HG03565 (cell line): ENCODE results near the gene OR52E5.

Experiments used
- ATAC-seq: cut with Tn5 transposase; IDR thresholded peaks from one replicate; pipeline ENCODE4 v1.9.1; 2021; ENCODE audit warnings: mild to moderate bottlenecking, moderate library complexity; ENCODE audit not compliant: unreplicated experiment

The OR52E5 gene

GRCh38 chr11:5892908-5893307, at the start of gene OR52E5:
Gene OR52E5 (plus strand): TSS chr11:5893208. CDS start chr11:5900777, 7,569 bp downstream.
- no peak for ATAC-seq

DNA sequence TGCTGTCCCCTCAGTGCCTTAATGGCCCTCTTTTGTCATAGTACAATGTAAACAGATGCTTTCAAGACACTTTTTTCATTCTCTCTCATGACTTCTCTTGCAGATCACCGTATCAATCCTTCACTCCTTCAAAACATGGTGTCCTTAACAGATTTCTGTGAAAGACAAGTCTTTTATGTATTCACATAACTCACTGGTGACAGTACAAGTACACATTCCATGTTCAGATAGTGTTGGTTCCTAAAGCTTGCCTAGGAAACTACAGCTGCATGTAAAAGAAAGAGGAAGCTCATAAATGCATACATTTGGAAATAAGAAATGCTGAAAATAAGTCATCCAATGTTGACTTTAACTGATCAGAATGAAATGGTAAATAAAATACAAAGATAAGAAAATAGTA, 46.3 kb upstream of the OR52E5 start:
- ATAC-seq, result no peak

DNA sequence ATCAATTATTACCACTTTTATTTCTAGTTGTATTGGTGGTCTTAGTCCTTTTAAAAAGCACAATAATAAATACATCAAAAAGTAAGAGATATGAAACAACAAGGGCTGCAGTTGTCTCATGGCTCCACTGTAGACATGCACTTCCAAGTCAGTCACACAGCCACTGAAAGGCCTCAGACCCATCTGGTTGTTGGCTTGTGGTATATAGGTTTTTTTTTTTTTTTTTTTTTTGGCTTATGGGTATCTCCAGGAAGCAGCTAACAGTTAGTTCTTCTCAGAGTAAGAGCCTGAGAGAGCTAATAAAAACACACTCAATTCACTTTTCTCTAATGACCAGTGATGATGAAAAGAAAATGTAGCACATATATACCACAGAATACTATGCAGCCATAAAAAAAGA, 45.3 kb upstream of the OR52E5 start:
- no peak for ATAC-seq

- ATAC-seq, result no peak
These were observed 42.0 kb upstream of the OR52E5 start for GRCh38 chr11:5851002-5851401.

DNA sequence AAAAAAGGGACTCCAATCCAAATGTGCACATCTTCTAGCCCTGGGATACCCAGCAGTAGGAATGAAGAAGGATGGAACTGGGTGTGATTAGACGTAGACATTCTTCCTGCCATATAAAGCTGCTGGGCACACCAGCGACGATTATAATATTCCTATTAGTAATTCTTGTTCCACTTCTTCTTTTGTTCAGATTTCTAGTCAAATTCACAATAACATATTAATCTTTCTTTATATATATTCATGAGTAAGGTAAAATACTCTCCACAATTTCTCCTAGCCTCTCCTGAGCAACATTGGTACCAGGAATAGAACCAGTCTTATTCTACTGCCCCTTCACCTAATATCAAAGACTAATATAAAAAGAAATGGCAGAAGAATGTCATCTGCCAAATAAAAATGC, 35.4 kb upstream of the OR52E5 start, which contains the start of gene OR52E8:
Gene OR52E8 (minus strand): TSS at position 101 of the 400 bp plus-strand sequence. CDS start 0 bp downstream, at position 101.
- no peak for ATAC-seq

- ATAC-seq, result no peak
These were observed 27.2 kb upstream of the OR52E5 start for GRCh38 chr11:5865826-5866225.

DNA sequence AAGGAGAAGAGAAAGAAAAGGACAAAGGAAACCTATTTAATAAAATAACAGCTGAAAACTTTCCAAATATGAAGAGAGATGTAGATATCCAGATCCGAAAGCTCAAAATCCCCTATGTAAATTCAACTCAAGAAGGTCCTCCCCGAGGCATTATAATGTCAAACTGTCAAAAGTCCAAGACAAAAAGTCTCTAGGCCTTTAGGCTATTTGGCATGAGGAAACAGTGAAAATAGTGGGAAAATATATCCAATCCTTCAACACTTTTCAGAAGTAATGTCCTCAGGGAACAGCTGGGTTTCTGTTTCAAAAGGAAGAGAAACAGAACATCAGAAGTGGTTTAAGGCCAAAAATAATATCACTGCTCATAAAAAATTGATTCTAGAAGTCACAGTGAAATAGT, 14.4 kb upstream of the OR52E5 start:
- ATAC-seq, result no peak

DNA sequence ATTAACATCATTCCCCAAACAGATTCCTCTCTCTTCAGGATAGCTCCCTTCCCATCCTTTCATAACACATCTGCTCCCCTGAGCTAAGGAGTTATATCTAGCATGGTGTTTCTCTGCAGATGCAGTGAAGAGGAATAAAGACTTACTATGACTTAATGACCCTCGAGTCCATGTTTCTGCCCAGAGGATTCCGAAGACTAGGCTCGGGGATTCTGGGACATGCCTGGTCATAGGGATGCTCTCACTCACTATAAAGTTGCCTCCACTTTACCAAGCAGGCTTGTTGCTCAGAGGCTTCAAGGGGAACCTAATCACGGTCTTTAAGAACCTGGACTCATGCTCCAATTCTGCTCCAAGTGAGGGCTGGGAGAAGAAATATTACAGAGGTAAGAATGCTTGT, 12.7 kb upstream of the OR52E5 start, which contains the start of gene OR52E4:
Gene OR52E4 (plus strand): TSS at position 301 of the 400 bp plus-strand sequence. CDS start 3,664 bp downstream, outside the sequence.
- ATAC-seq, result no peak

DNA sequence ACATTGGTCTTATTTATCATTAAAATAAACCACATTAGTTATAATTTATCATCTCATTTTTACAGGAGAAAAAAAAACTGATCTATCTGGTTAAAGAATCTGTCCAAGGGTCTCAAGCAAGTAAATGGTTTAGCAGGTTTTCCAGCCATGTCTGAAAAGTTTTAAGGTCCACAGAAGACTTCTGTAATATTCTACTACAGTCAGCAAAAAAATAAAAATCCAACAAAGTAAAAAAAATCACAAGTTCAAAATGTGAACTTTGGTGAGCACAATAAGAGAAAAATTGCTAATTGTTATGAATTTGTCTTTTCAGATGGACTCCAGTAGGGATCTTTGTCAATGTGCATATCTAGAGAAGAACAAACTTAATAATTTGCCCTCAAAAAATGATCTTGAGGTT, 11.3 kb upstream of the OR52E5 start:
- ATAC-seq, result no peak

- no peak for ATAC-seq
These were observed 5.8 kb upstream of the OR52E5 start for GRCh38 chr11:5887172-5887571.

DNA sequence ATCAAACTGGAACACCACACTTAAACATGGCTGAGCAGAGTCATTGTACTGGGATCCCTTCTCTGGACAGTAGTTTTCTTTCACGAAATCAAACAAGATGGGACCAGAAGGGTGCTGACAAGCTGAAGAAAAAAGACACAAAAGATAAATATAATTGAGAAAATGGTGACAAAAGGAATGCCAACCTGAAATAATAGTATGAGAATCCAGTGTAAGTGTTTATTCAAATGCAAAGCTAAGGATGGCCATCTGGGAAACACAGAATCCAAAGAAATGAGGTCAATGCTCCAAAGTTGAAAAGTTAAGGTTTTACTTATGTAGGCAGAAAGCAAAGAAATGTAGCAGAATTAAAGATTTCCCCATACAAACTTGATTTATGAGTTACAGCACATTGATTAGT, 5.3 kb upstream of the OR52E5 start:
- ATAC-seq, result no peak

DNA sequence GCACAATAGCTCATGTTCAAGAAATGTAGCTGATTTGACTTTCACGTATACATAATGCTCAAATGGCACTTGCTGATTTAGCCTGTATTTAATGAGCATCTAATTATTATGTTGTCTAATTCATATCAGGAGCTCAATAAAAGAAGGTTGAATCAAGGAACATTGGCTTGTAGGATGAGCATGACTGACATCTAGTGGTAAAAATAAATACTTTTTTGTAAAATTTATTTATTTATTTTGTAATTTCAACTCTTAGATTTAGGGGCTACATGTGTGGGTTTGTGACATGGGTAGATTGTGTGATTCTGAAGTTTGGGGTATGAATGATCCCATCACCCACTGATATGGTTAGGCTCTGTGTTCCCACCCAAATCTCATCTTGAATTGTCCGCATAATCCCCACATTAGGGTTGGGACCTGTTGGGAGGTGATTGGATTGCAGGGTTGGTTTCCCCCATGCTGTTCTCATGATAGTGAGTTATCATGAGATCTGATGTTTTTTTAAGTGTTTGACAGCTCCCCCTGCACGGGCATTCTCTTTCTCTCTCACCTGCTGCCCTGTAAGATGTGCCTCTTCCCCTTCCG, 1.7 kb upstream of the OR52E5 start:
- no peak for ATAC-seq

DNA sequence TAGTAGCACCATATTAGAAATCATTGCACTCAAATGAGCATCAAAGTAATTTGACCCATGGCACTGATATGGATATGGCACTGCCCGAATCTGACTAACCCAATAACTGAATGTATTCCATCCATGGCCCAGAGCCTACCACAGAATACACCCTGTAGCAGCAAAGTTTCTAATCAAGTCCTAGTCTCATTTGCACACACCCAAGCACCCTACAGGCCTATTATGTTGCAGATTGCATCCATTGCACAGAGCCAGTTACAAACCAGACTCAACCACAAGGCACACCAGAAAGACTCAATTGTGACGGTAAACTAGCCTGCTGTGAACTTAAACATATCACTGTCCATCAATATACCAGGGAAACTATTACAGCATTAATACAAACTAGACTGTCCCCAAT, 6.5 kb downstream of the OR52E5 start:
- no peak for ATAC-seq

DNA sequence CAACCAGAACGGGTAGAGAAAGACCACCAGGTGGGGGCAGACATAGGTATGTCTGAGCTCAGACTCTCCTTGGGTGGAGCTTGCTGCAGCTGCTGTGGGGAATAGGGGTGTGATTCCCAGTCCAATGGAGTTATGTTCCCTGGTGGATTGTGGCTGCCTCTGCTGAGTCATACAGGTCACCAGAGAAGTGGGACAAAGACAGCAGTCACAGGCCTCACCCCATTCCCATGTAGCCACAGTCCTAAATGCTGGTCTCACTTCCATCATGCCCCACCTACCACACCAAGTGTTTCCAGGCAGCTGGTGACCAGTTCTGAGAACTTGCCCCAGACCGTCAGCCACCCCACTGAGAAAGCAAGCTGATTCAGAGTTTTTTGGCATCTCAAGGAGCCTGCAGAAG, 17.5 kb downstream of the OR52E5 start:
- no peak for ATAC-seq

DNA sequence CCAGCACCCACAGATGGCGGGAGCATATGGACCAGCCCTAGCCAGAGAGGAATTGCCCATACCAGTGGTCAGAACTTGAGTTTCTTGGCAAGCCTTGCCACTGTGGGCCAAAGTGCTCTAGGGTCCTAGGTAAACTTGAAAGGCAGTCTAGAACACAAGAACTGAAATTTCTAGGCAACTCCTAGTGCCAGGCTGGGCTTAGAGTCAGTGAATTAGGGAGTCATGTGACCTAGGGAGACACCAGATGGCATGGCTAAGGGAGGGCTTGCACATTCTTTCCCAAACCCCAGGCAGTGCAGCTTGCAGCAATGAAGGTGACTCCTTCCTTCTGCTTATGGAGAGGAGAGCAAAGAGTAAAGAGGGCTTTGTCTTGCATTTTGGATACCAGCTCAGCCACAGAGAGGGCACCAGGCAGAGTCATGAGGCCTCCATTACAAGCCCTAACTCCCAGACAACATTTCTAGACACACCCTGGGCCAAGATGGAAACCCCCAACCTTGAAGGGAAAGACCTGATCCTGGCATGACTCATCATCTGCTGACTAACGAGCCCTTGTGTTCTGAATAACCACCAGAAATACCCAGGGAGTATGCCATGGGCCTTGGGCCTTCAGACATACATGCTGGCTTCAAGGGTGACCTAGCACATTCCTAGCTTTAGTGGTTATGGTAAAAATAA, 29.9 kb downstream of the OR52E5 start:
- peak; percentile 84 for ATAC-seq

DNA sequence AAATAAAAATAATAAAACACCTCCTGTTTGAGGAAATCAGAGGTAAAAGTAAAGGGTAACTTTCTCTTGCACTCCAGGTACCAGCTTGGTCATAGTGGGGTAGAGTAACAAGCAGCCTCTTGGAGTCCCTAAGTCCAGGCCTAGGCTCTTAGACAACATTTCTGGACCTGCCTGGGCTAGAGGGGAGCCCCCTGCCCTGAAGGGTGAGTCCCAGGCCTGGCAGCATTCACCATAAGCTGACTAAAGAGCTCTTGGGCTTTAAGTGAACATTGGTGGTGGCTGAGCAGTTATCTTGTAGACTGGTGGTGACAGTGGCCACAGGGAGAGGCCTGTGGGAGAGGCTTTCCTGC, 30.4 kb downstream of the OR52E5 start:
- peak; percentile 25 for ATAC-seq

DNA sequence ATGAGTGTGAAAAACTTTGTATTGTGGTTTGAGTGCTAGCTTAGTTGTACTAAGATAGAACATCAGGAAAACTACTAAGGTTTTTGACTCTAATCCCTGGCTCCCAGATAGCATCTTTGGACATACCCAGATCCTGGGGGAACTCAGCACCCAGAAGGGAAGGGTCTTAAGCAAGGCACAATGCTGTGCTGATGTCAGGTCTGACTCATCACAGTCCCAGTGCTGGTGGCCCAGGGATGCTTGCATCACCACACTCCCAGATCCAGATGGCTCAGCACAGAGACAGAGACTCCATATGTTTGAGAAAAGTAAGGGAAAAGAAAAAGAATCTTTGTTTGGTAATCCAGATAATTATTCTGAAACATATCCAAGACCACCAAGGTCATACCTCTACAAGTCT, 30.8 kb downstream of the OR52E5 start:
- peak; percentile 14 for ATAC-seq

DNA sequence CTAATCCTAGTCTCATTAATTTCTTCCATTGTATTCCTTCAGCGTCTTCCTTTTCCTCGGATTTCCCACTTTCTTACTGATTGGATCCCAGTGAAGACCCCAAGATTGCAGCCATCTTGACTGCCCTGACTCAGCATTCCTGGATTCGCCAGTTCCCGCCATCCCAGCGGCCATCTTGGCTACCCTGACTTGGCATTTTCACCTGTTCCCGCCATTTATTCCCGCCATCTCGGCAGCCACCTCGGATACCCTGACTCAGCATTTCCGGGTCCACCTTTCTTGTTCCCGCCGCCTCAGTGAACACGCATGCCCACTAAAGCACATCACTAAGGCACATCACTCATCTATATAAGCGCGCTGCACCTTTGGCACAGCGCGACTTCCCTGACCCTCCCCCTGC, 35.3 kb downstream of the OR52E5 start:
- no peak for ATAC-seq

DNA sequence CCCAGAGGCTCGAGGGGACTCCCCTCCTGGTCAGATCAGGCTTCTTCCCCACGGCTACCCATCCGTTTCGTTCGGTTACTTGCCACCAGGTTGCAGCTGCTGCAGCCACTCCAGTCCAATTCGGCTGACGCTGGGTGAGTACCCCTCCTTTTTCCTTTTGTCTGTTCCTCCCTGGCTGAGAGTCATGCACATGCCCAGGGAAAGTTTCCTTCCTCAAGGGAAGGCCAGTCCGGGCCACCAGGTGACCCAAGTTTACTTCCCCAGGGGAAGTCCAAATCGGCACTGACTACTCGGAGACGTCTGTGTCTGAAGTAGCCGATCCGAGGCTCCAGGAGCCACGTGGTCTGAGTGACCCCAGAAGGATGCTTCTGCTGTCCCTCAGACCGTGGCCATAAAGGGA, 35.8 kb downstream of the OR52E5 start:
- ATAC-seq, result no peak

GRCh38 chr11:5929571-5930368, 36.8 kb downstream of the OR52E5 start:
- ATAC-seq, result no peak

DNA sequence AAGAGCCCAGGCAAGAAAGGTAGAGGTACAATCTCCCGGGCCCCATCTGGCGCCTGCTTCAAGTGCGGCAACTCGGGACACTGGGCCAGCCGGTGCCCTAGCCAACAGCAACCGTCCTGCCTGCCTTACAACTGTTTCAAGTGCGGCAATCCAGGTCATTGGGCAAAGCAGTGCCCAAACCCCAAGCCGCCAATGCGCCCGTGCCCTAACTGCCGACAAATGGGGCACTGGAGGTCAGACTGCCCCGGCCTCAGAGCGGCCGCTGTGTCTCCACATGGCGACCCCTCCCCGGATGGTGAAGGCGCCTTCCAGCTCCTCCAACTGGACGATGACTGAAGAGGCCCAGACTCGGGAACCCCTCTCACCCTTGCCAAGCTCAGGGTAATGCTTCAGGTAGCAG, 37.6 kb downstream of the OR52E5 start:
- no peak for ATAC-seq

DNA sequence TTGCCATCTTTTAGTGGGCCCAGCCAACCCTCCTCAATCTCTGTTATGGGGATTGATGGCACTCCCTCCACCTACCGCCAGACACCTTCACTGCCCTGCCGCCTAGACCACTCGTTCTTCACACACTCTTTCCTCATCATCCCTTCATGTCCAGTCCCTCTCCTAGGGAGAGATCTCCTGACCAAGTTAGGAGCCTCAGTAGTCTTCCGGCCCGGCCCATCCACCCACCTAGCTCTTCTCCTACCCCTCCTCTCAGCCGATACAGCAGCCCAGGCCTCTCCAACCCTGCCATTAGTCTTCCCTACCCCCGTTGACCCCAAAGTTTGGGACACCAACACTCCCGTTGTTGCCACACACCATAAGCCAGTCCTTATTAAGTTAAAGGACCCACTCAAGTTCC, 38.1 kb downstream of the OR52E5 start:
- ATAC-seq, result no peak
